A673 (cell line): ENCODE results near the gene AKAP1.
"Not testable (repeated sequence)": the region's sequence is repeated elsewhere in the genome, so short reads cannot be mapped to it uniquely, and the experiment has no call there.

ENCODE experiments used
- CTCF ChIP-seq: fragments of 300-800, 200-600 bp; sonication (generic); conservative IDR thresholded peaks from 2 replicates; pipeline ENCODE4 v1.5.1; 2017; ENCODE audit warnings: low read depth, mild to moderate bottlenecking, antibody characterized with exemption, low read length, moderate library complexity, mixed read lengths
- EZH2 ChIP-seq: fragments of 200-600 bp; sonication (generic); IDR thresholded peaks from 2 replicates; pipeline ENCODE4 v1.6.1; 2017; ENCODE audit warnings: borderline replicate concordance, low read depth, mild to moderate bottlenecking, mixed read lengths, antibody characterized with exemption, low read length; ENCODE audit not compliant: poor library complexity, severe bottlenecking

DNA sequence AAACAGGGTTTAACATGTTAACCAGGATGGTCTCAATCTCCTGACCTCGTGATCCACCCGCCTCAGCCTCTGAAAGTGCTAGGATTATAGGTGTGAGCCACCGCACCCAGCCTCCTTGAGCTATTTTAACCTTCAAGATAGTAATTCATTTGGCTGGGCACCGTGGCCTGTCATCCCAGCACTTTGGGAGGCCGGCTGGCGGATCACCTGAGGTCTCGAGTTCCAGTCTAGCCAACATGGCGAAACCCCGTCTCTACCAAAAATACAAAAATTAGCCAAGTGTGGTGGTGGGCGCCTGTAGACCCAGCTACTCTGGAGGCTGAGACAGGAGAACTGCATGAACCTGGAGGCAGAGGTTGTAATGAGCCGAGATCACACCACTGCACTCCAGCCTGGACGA is 17.6 kb downstream of the AKAP1 start:
- TF ChIP-seq CTCF, EZH2: not testable (repeated sequence)
